Activated CD8-positive, alpha-beta memory T cell treated with anti-CD3 and anti-CD28 coated beads, Interleukin-2, amount 50 U/mL, for 24 hours (primary cell): ENCODE data around the gene IL3.
A peak's percentile ranks its signal among the peaks of the same experiment; 100 is the strongest.

Experiments used
- DNase-seq: peaks from one replicate; pipeline ENCODE4 v3.0.0-alpha.2; 2020; ENCODE audit errors: extremely low read depth

The IL3 gene

GRCh38 chr5:132056610-132057497 lies 3.6 kb upstream of the IL3 start:
- no peak for DNase-seq

- DNase-seq, result no peak
Measured at GRCh38 chr5:132057498-132058255, 2.8 kb upstream of the IL3 start.

- DNase-seq, result no peak
Measured at GRCh38 chr5:132058646-132059042, 1.8 kb upstream of the IL3 start.

- no peak for DNase-seq
Measured at GRCh38 chr5:132059043-132059695, 1.3 kb upstream of the IL3 start.

- no peak for DNase-seq
Measured at GRCh38 chr5:132059696-132060500, 557 bp upstream of the IL3 start.

GRCh38 chr5:132063090-132063911 lies 2.8 kb downstream of the IL3 start:
- peak; percentile 66 for DNase-seq

- DNase-seq, result no peak
Measured at GRCh38 chr5:132064140-132064539, 3.7 kb downstream of the IL3 start.

GRCh38 chr5:132064738-132065331 lies 4.4 kb downstream of the IL3 start:
- peak; percentile 68 for DNase-seq

- no peak for DNase-seq
Measured at GRCh38 chr5:132065351-132065937, 5.0 kb downstream of the IL3 start.

- DNase-seq, result no peak
Measured at GRCh38 chr5:132065951-132066701, 5.7 kb downstream of the IL3 start.

- no peak for DNase-seq
Measured at GRCh38 chr5:132066871-132067270, 6.4 kb downstream of the IL3 start.

GRCh38 chr5:132067451-132067850 lies 7.0 kb downstream of the IL3 start:
- no peak for DNase-seq

GRCh38 chr5:132067941-132068808 lies 7.7 kb downstream of the IL3 start:
- DNase-seq, result no peak

- no peak for DNase-seq
Measured at GRCh38 chr5:132069561-132069960, 9.1 kb downstream of the IL3 start.

GRCh38 chr5:132069994-132070393 lies 9.5 kb downstream of the IL3 start:
- no peak for DNase-seq

- DNase-seq, result no peak
Measured at GRCh38 chr5:132070460-132071337, 10.2 kb downstream of the IL3 start.

GRCh38 chr5:132071338-132071707 lies 10.9 kb downstream of the IL3 start:
- no peak for DNase-seq
